ENCODE data around the gene GAS2L1.

GAS2L1 gene

DNA sequence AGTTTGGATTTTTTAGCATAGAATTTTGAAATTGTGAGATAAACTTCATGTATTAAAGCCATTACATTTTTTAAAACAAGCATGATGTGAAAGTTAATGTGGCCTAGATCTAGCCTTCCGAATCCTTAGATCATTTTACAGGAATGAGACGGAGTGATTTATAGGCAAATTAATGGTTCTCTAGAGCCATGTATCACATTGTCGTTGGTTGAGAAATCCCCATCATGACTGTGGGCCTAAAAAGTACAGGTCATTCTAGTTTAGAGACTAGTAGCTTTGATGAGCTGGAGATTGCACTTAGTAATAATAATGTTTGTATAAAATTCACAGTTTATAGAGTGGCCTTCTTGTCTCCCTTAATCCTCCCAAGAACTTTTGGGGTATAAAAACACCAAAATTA lies 31.3 kb upstream of the GAS2L1 start:
- no peak for DNase-seq (ENCODE audit: low spot score)

DNA sequence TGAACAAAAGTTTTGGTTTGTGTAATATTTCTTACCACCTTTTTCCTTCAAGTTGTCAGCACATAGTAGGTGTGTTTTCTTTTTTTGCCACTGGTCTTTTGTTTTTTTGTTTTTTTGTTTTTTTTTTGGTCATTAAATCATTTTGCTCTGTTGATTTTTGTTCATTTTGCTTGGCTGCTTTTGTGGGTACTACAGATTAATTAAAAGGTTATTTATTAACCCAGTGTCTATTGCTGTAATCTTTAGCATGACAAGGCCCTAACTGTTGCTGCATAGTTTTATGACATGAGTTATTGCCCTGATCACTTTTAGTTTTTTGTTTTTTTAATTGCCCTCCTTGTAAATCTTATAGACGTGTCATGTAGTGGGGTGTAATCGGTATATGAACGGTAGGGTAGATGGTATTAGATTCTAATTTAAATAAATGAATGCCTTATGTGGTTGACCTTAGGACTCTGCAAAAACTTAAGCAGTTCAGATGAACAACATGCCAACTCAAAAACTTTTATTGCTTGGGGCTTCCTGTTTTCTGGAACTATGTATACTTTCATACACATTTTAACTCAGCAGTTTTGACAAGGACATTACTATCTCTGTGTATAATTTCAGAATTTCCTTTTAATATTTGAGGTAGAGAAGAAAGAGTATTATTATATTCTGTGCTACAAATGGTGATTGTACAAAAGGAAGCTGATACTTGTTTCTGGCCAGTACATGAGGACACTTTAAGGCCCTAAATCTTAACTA lies 30.5 kb upstream of the GAS2L1 start:
- DNase-seq (ENCODE audit: low spot score), result no peak

DNA sequence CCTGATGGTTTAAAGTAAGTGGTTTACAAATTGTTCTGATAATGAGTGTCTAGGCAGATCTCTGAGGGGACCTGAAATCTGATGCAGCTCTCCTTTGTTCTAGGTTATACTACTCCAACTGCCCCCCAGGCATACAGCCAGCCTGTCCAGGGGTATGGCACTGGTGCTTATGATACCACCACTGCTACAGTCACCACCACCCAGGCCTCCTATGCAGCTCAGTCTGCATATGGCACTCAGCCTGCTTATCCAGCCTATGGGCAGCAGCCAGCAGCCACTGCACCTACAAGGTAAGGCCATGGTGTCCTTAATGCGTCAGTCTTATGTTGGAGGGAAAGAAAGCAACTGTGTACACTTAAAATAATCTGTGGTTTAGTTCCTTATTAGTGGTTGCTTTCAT lies 28.5 kb upstream of the GAS2L1 start:
- no peak for DNase-seq (ENCODE audit: low spot score)

DNA sequence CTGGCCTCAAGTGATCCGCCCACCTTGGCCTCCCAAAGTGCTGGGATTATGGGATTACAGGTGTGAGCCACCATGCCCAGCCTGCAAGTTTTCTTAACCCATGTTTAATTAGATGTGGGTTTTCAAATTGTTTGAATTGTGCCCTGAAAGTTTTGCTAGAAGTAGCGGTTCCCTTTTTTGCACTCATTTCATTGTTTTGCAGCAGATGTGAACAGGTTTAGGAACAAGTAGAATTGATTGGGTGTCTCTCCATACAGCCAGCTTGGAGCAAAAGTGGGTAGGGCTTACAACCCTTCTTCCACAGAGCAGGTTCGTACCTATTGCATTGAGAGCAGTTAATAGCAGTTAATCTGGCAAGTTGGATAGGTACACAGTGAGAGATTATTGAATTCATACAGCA lies 22.3 kb upstream of the GAS2L1 start:
- no peak for DNase-seq (ENCODE audit: low spot score)

DNA sequence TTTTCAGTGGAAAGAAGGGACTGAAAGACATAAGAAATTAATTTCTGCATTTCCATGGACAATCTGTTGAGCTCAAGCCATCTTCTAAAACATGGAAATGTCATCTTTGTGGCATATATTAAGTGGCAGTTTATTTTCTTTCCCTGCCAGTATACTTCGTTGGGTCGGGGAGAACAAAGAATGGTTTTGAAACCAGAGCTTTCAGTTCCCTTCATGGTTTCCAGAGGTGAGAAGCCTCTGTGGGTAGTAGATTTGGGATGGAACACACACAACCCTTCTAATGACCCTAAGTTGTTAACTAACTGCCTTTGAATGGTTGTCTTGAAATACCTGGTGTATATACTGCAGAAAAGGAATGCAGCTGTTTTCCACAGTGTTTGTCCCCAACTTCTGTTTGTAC lies 17.6 kb upstream of the GAS2L1 start:
- DNase-seq (ENCODE audit: low spot score), result no peak

DNA sequence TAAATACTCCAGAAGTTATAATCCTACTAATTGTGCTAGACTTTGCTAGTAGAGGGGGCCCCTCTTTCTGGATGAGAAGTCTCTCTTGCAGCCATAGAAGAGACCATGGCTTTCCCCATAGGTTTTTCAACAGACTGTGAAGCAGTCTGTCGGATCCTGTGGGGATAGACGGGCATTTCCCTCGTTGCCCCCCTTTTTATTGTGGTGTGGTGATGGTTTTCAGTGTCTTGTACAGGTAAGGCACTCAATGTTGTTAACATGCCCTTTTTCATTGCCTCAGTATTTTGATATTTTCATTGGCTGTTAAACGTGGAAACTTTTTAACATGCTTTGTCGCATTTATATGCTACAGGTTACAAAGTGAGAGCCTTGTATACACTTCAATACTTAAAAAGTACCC lies 16.4 kb upstream of the GAS2L1 start:
- DNase-seq (ENCODE audit: low spot score), result no peak

DNA sequence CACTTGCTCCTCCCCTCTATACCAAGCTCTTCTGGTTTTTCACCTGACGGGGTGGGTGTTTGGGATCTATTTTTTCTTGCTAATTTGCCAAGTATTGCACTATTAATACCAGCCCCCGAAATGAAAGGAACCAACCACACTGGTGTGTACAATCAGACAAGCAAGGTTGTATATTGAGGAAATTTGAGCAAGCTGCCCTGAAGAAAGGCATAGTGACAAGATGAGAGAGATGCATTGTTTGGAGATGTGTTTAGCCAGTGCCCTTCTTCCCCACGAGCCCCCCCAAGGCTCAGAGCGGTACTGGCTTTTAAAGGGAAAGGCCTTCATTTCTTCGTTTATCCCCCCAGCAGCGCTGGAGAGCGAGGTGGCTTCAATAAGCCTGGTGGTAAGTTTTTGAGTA lies 15.2 kb upstream of the GAS2L1 start:
- no peak for DNase-seq (ENCODE audit: low spot score)

DNA sequence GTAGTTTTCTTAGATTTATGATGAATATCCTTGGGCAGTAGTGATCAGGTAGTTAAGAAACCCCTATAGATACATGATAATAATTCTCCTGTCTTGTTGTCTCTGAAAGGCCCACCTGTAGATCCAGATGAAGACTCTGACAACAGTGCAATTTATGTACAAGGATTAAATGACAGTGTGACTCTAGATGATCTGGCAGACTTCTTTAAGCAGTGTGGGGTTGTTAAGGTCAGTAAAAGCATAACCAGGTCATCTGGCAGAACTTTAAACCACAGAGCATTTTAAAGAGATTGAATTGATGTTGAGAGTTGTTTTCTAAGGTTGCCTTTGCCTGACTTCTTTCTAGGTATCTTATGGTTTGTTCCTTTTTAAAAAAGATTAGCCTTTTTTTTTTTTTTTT lies 14.1 kb upstream of the GAS2L1 start:
- no peak for DNase-seq (ENCODE audit: low spot score)

DNA sequence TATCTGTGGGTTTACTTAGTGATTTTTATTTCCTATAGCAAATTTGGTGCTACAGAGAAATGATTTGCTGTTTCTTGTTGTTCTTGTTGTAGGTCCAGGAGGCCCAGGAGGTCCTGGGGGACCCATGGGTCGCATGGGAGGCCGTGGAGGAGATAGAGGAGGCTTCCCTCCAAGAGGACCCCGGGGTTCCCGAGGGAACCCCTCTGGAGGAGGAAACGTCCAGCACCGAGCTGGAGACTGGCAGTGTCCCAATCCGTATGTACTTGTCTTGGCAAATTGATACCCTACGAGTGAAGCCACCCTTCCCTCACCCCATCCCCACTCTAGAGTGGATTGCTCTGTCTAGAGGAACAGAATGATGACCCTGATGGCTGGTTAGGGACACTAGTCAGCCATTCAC lies 7.8 kb upstream of the GAS2L1 start:
- DNase-seq (ENCODE audit: low spot score), result no peak

DNA sequence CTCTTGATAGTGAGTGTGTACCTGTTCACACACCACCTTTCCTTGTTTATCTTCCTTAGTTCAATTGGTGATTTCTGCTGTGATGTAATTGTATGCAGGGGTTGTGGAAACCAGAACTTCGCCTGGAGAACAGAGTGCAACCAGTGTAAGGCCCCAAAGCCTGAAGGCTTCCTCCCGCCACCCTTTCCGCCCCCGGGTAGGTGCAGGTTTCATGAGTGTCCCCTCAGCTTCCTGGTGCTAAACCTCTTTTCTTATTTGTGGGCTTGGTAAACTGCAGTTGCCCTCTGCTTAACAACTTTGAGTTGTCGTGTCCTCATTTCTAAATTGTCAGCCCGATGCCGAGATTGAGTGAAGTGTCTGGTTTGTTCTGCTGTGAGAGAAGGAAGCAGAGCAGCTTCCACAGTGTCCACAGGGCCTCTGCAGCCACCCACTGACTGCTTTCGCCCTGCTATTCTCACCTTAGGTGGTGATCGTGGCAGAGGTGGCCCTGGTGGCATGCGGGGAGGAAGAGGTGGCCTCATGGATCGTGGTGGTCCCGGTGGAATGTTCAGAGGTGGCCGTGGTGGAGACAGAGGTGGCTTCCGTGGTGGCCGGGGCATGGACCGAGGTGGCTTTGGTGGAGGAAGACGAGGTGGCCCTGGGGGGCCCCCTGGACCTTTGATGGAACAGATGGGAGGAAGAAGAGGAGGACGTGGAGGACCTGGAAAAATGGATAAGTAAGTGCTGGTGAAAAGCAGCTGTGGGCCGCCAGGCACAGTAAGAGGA lies 7.1 kb upstream of the GAS2L1 start:
- DNase-seq (ENCODE audit: low spot score), result no peak

DNA sequence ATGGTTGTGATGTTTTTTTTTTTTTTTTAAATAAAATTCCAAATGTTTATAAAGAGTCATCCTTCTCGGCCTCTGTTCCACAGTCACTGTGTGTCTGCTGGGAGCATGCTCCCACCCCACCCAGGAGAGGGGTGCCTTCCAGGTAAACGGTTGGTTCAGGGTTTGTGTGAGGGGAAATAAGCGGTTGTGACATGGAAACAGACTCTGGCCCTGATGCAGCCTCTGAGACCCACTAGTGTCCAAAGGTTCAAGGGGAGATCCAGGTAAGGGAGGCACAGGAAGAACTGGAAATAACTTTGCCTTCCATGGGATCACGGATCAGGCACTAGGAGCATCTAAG lies 6.0 kb upstream of the GAS2L1 start:
- no peak for DNase-seq (ENCODE audit: low spot score)

DNA sequence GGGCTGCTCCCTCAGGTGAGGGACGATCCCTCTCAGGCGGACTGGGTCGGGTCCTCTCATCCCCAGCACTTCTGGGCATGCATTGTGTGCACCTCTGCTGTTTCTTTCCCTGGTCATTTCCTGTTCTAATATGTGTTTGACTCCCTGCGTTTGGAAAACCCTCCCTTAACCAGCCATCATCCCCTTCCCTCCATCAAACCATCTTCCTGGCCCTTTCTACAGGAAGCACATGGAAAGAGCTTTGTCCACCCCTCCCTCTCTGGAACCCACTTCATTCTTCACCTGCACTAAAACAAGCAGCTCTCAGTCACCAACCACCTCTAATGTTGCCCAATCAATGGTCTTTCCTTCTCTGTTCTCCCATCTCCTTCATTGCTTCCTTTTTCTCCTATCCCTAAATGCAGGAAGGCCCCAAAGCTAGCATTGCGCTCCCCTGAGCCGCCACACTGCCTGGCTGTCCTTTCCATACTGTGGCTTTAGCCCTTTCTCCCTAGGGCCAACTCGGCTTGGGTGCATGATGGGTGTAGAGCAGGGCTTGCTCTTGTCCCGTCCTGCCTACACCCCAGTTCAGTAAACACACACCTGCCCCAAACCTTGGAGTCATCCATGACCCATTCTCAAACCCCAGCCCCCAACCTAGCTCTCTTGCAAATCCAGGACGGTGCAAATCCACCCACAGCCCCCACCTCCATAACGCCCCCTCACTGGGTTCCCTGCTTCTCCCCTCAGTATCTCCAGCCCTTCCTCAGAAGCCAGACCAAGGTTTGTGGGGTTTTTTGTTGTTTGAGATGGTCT lies 5.4 kb upstream of the GAS2L1 start:
- DNase-seq (ENCODE audit: low spot score), result no peak

DNA sequence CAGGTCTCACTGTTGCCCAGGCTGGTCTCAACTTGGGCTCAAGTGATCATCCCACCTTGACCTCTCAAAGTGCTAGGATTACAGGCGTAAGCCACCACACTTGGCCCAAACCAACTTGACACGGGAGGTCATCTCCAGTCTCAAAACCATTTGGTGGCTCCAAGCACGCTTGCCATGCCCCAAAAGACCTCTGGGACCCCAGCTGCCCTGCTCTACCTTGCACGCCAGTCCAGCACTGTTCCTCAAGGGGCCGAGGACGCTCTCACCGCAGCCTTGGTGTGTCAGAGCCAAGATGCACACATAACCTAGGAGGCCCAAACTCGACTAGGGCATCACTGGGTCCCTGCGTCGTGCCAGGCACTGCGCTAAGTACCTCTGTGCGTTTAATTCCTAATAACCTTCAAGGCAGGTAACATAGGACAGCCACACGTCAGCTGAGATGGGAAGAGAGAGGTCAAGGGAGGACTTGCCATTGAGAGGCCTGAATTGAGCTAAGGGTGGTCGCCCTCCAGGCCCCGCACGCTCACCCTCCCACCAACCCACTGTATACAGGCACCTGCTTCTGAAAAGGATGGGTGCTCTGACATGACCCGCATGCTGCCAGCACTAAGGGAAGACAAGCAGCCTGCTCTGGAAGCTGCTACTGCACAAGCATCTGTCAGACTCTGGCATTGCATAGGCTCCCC lies 4.6 kb upstream of the GAS2L1 start:
- no peak for DNase-seq (ENCODE audit: low spot score)

DNA sequence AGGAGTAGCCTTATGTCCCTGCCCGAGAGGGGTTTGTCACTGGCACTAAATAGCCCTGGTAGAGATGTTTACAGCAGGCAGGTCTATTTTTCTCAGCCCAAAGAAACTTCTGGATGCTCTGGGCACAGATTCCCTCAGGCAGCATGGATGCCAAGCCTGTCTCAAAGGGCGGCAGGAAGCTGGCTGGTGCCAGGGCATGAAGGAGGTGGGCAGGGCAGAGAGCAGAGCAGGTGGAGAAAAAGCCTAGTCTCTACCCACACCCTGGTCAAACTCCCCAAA lies 4.1 kb upstream of the GAS2L1 start:
- DNase-seq (ENCODE audit: low spot score), result no peak

DNA sequence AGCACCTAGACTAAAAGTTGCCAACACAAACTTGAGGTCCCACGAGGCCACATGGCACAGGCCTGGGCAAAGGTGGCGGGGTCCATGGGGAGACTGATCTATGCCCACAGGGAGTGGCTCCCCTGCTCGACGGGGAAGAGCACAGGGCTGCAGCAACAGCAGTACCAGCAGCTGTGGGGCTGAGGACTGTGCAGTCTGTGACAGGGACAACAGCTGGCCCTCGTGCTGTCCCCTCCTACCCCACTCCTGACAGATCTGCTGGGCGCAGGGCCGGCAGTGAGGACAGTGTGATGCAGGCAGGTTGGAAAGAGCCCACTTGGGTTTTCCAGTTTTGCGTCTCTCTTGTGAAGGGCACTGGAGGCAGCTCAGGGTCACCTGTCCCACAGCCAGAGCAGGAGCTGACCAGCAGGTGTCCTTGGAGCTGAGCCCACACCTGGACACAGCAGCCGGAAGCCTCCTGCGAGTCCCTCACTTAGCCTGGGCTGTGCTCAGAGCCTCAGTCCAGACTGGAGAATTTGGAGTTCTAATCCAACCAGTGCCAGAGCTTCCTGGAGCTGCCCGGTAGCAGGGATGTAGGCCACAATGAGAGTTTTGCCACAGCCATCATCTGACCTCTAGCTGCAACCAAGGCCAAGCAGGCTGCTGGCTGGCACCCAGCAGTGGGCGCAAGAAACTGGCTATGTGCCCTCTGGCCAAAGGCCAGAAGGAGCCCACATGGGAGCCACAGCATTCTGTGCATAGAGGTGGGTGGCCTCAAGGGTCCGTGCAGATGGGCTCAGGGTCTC lies 3.6 kb upstream of the GAS2L1 start:
- no peak for DNase-seq (ENCODE audit: low spot score)

DNA sequence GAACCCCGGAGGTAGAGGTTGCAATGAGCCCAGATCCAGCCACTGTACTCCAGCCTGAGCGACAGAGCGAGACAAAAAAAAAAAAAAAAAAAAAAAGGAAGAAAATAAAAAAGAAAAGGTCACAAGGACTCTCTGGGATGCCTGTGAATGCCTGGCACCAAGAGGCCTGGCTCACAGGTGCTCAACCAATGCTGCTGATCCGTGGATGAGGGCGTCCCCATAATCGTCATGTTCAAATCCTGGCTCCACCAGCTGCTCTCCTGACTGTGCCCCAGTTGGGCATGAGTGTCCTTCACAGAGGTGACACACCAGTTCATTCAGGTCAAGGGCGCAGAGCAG lies 645 bp upstream of the GAS2L1 start:
- DNase-seq (ENCODE audit: low spot score), result no peak

DNA sequence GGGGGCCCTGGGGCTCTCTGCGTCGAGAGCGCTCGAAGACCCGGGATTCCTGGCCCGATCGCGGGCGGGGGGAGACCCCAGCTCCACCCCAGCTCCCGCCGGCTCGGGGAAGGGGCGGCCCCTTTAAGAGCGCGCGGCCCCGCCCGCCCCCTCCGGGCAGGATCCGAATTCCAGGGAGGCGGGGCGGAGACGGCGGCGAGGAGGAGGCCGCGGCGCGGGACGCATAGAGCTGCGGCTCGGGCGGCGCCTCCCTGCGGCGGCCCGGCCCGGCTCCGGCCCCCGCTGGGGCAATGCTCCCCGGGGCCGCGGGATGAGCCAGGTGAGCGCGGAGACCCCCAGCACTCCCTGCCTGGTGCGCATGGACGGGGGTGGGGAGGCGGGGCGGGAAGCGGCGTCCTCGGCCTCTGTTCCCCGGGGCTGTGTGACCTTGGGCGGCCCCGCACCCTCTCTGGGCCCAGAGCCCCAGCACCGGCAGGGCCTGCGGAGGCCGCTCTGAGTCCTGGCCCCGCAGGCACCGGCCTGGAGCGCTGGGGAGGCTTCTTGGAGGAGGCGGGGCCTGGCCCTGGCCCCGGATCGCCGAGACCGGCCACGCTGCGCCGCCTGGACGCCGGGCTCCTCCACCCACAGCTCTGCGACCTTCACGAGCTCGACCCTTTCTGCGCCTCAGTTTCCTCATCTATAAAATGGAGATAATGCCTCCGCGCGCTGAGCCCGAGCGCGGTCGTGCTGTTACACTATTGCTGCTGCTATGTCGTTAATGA lies 565 bp downstream of the GAS2L1 start:
- peak; percentile 76 for DNase-seq (ENCODE audit: low spot score)

DNA sequence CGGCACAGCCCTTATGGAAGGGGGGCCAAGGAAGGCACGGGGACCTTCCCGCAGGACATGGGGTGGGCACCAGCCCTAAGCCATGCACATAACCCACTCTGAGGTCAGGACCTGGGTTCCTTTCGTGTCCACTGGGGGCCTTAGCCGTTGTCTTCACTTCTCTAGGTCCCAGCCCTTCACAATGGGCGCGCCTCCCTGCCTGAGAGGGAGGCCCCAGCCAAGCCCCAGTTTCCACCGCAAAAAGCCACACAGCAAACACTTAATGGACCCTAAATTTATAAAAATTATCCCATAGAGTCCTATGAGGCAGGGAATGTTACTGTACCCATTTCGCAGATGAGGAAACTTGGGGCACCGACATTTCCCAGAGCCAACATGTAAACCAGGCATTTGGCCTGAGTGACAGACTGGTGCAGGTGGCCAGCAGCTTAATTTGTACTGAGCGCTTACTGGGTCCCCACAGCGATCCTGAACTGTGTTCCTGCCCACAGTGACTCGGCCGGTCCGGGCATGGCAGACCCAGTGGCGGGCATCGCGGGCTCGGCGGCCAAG lies 1.2 kb downstream of the GAS2L1 start:
- no peak for DNase-seq (ENCODE audit: low spot score)

DNA sequence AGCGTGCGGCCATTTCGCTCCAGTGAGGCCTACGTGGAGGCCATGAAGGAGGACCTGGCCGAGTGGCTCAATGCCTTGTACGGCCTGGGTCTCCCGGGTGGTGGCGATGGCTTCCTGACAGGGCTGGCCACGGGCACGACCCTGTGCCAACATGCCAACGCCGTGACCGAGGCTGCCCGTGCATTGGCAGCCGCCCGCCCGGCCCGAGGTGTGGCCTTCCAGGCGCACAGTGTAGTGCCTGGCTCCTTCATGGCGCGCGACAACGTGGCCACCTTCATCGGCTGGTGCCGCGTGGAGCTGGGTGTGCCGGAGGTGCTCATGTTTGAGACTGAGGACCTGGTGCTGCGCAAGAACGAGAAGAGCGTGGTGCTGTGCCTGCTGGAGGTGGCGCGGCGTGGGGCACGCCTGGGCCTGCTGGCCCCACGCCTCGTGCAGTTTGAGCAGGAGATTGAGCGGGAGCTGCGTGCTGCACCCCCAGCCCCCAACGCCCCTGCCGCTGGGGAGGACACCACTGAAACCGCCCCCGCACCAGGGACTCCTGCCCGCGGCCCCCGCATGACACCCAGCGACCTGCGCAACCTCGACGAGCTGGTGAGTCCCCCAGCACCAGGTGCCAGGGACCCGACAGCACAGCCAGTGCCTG lies 1.8 kb downstream of the GAS2L1 start:
- DNase-seq (ENCODE audit: low spot score), result no peak

DNA sequence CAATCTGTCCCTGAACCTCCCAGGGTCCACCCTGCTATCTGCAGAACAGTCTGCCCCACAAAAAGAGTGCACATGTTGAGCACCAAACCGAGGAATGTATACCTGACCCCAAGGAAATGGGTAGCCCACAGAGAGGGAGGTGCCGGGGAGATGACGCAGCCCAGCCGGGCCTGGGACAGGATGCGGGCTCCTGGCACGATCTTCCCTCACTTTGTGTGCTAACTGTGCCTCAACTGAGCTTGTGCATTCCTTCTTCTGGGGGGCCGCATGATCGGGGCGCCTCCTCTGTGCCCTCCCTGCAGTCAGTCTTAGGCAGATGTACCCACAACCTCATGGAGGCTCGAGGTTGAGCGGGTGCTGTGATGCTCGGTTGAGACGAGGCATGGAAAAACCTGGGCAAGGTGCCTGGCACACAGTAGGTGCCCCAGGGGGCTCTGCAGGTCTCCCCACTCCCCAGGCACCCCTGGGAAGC lies 2.4 kb downstream of the GAS2L1 start:
- no peak for DNase-seq (ENCODE audit: low spot score)
